ENCODE results near the gene CYLD. TPM values are rescaled to one million over a fixed set of nuclear protein-coding genes. Genes with fewer than 3 reads are reported as not detected.

CYLD gene
- total and polyA plus RNA-seq, 10 of the 15 experiments (the other 5 are each of a cell fraction or from before 2014, with no cell fraction given) = 19.2 to 106 (median 46.1) TPM

- TF ChIP-seq CHD2 (IDR thresholded peaks at IDR 0.05; ENCODE audit: borderline replicate concordance, low read depth, low read length) = 0 out of 2 replicates have a peak, but pooled peaks have one; percentile 7
- no peak for TF ChIP-seq CHD4 (IDR thresholded peaks at IDR 0.05)
- peak; percentile 18; the same call in 1 of the 2 replicates for TF ChIP-seq RAD21 (IDR thresholded peaks at IDR 0.05; ENCODE audit: insufficient read depth, low read depth, low read length)
- TF ChIP-seq POLR2AphosphoS5 (IDR thresholded peaks at IDR 0.05; ENCODE audit: low read length) = peak; percentile 64; the same call in 1 of the 2 replicates
- no peak for TF ChIP-seq NR2C2 (IDR thresholded peaks at IDR 0.05; ENCODE audit: borderline replicate concordance, control insufficient read depth, insufficient read length, low read depth)
- TF ChIP-seq NBN (IDR thresholded peaks at IDR 0.05) = 0 out of 2 replicates have a peak, but pooled peaks have one; percentile 18
- TF ChIP-seq STAT3 (IDR thresholded peaks at IDR 0.05; ENCODE audit: low read depth, low read length) = no peak
- TF ChIP-seq MLLT1 (IDR thresholded peaks at IDR 0.05) = peak; percentile 56
- TF ChIP-seq LARP7 (IDR thresholded peaks at IDR 0.05) = no peak
- TF ChIP-seq IKZF2 (IDR thresholded peaks at IDR 0.05) = peak in 1 of 2 experiments; percentile 42; a peak in 2 of 4 replicates
- TF ChIP-seq ATF7 (IDR thresholded peaks at IDR 0.05; ENCODE audit: low read depth) = no peak; the same call in 1 of the 2 replicates
- no peak for TF ChIP-seq ETV6 (conservative IDR thresholded peaks at IDR 0.05 in 1 of 2, IDR thresholded peaks at IDR 0.05 in 1 of 2; ENCODE audit: borderline replicate concordance in 1 of 2, low read depth in 1 of 2)
- 0 out of 2 replicates have a peak, but pooled peaks have one; percentile 38 for TF ChIP-seq MAX (IDR thresholded peaks at IDR 0.05; ENCODE audit: low read depth, low read length)
- TF ChIP-seq PRDM15 (CRISPR knock-in tag; IDR thresholded peaks at IDR 0.05) = no peak
- TF ChIP-seq EGR1 (IDR thresholded peaks at IDR 0.05; ENCODE audit: borderline replicate concordance in 1 of 2, low read depth in 2 of 2, low read length in 2 of 2) = no peak
- TF ChIP-seq NR2F1 (conservative IDR thresholded peaks at IDR 0.05) = no peak
- no peak for TF ChIP-seq KLF5 (IDR thresholded peaks at IDR 0.05; ENCODE audit: partially characterized antibody)
- TF ChIP-seq POLR2A (IDR thresholded peaks at IDR 0.05; ENCODE audit: low read depth, low read length) = peak; percentile 2; the same call in 1 of the 2 replicates
- 0 out of 2 replicates have a peak, but pooled peaks have one; percentile 9 for TF ChIP-seq RBBP5 (conservative IDR thresholded peaks at IDR 0.05)
- no peak for TF ChIP-seq NKRF (conservative IDR thresholded peaks at IDR 0.05)
- peak; percentile 83 for TF ChIP-seq YY1 (IDR thresholded peaks at IDR 0.05; ENCODE audit: low read depth, low read length)
- no peak for TF ChIP-seq HSF1 (IDR thresholded peaks at IDR 0.05; ENCODE audit: low read depth, low read length)
Observed at GRCh38 chr16:50742576-50743200, 802 bp downstream of the CYLD start (continued).
